Neural cell (in vitro differentiated cells): ENCODE measurements around the gene CDC42SE1. TPM values are rescaled to one million over a fixed set of nuclear protein-coding genes. Genes with fewer than 3 reads are reported as not detected.

Source experiments
- H2AFZ ChIP-seq: fragments of 200-600, 300-800 bp; sonication (generic), shearing (Covaris generic); 2 replicates; pipeline ENCODE4 v1.6.0; 2014; ENCODE audit warnings: low read depth, mild to moderate bottlenecking, antibody characterized with exemption, low read length, moderate library complexity
- H3F3A ChIP-seq: fragments of 200-600 bp; shearing (Covaris generic); 2 replicates; pipeline ENCODE4 v1.6.1; 2016; ENCODE audit warnings: mild to moderate bottlenecking, moderate library complexity, mixed read lengths, antibody characterized with exemption, low read length; ENCODE audit not compliant: insufficient read depth, poor library complexity, severe bottlenecking
- H3K27ac ChIP-seq: fragments of 200-600, 300-800 bp; sonication (generic), shearing (Covaris generic); 2 replicates; pipeline ENCODE4 v1.5.1; 2014; ENCODE audit warnings: mild to moderate bottlenecking, low read length, moderate library complexity
- H3K27me3 ChIP-seq: fragments of 300-800, 200-600 bp; sonication (generic), shearing (Covaris generic); 2 replicates; pipeline ENCODE4 v1.6.0; 2014; ENCODE audit warnings: mild to moderate bottlenecking, low read depth, low read length, moderate library complexity; ENCODE audit not compliant: insufficient read depth
- H3K36me3 ChIP-seq: fragments of 300-800, 200-600 bp; sonication (generic), shearing (Covaris generic); 2 replicates; pipeline ENCODE4 v1.5.1; 2014; ENCODE audit warnings: mild to moderate bottlenecking, antibody characterized with exemption, low read length, moderate library complexity; ENCODE audit not compliant: insufficient read depth
- H3K4me2 ChIP-seq: fragments of 300-800, 200-600 bp; sonication (generic), shearing (Covaris generic); 2 replicates; pipeline ENCODE4 v1.6.0; 2014; ENCODE audit warnings: mild to moderate bottlenecking, low read length
- H3K4me3 ChIP-seq: fragments of 300-800, 200-600 bp; sonication (generic), shearing (Covaris generic); 2 replicates; pipeline ENCODE4 v1.5.1; 2014; ENCODE audit warnings: mild to moderate bottlenecking, low read length, moderate library complexity
- H3K79me2 ChIP-seq: fragments of 200-600 bp; shearing (Covaris generic); replicated peaks from 2 replicates; pipeline ENCODE4 v1.6.0; 2014; ENCODE audit warnings: mild to moderate bottlenecking, low read length, moderate library complexity; ENCODE audit not compliant: insufficient read depth
- H3K9ac ChIP-seq: fragments of 300-800, 200-600 bp; sonication (generic), shearing (Covaris generic); 2 replicates; pipeline ENCODE4 v1.6.1; 2016; ENCODE audit warnings: mild to moderate bottlenecking, low read length, mixed read lengths
- H3K9me2 ChIP-seq: fragments of 200-600 bp; shearing (Covaris generic); 2 replicates; pipeline ENCODE4 v1.6.1; 2016; ENCODE audit warnings: mild to moderate bottlenecking, low read length, mixed read lengths; ENCODE audit not compliant: insufficient read depth
- H3K9me3 ChIP-seq: fragments of 200-600, 300-800 bp; sonication (generic), shearing (Covaris generic); 2 replicates; pipeline ENCODE4 v1.6.1; 2016; ENCODE audit warnings: mild to moderate bottlenecking, mixed run types, low read length, moderate library complexity, mixed read lengths
- H4K20me1 ChIP-seq: fragments of 200-600 bp; shearing (Covaris generic); 2 replicates; pipeline ENCODE4 v1.6.1; 2016; ENCODE audit warnings: mild to moderate bottlenecking, mixed run types; ENCODE audit not compliant: insufficient read depth
- EP300 ChIP-seq: fragments of 450-650 bp; conservative IDR thresholded peaks from 2 replicates; pipeline ENCODE4 v1.6.1; 2014; ENCODE audit warnings: antibody characterized with exemption, mild to moderate bottlenecking, moderate library complexity; ENCODE audit not compliant: poor library complexity, severe bottlenecking
- EZH2 ChIP-seq: fragments of 200-600, 300-800 bp; shearing (Covaris generic), sonication (generic); IDR thresholded peaks from 2 replicates; pipeline ENCODE4 v1.6.1; 2014; ENCODE audit warnings: antibody characterized with exemption, low read length, borderline replicate concordance, mild to moderate bottlenecking; ENCODE audit not compliant: insufficient read depth, poor library complexity, severe bottlenecking
- MXI1 ChIP-seq: fragments of 450-650 bp; conservative IDR thresholded peaks from 2 replicates; pipeline ENCODE4 v1.6.1; 2014; ENCODE audit warnings: antibody characterized with exemption, mild to moderate bottlenecking; ENCODE audit not compliant: poor library complexity, severe bottlenecking
- POLR2AphosphoS5 ChIP-seq: IDR thresholded peaks from 2 replicates; pipeline ENCODE4 v1.6.1; 2012
- RAD21 ChIP-seq: fragments of 450-650 bp; conservative IDR thresholded peaks from 2 replicates; pipeline ENCODE4 v1.6.1; 2014; ENCODE audit warnings: antibody characterized with exemption, mild to moderate bottlenecking, moderate library complexity
- SMC3 ChIP-seq: fragments of 450-650 bp; conservative IDR thresholded peaks from 2 replicates; pipeline ENCODE4 v1.6.1; 2014; ENCODE audit warnings: antibody characterized with exemption, mild to moderate bottlenecking, moderate library complexity; ENCODE audit not compliant: poor library complexity
- TAF1 ChIP-seq: IDR thresholded peaks from 2 replicates; pipeline ENCODE4 v1.6.1; 2012; ENCODE audit warnings: low read depth
- polyA plus RNA-seq: library from polyadenylated mRNA; depleted of rRNA; stranded (reverse); fragments of >200 nt; gene quantifications from 2 replicates; pipeline ENCODE4 v1.2.3, GENCODE V29; 2014
- TF ChIP-seq, protein P1 (sequence below): fragments of 450-650 bp; IDR thresholded peaks from 2 replicates; pipeline ENCODE4 v1.5.1; 2014; ENCODE audit warnings: antibody characterized with exemption, mild to moderate bottlenecking, moderate library complexity; ENCODE audit not compliant: poor library complexity, severe bottlenecking
- TF ChIP-seq, protein P2 (sequence below): IDR thresholded peaks from 2 replicates; pipeline ENCODE4 v1.6.1; 2012; ENCODE audit warnings: borderline replicate concordance

Gene CDC42SE1
- polyA plus RNA-seq, 1 donor from 2014 or later = 102 TPM

DNA sequence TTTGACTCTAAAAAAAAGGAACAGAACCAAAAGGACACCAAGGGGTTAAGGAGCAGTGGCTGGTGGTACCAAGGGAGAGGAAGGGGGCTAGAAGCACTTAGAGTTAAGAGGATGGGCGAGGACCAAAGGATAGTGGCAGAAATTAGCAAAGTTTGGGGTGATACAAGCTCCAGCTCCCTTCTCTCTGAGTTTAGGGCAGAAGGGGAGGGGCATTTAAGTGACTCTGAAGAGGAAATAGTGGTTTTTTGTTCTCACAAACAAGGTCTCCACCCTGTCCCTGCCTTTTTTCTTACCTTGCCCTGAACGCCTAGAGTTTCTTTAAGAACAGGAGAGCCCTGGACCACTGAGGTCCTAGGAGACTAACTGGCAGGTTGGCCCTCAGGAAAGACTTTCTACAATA lies 3.3 kb downstream of the CDC42SE1 start:
- Histone ChIP-seq H3K9me3 (no peaks in the 10 kb centered on the region), H3K27me3 (no peaks in the 10 kb centered on the region), H3K4me3 (no peak overlapping the region), H3K9ac (no peak overlapping the region), H3K36me3 (peaks cover 4% of the 10 kb centered on the region), H3F3A (peaks cover 6% of the 10 kb centered on the region), H4K20me1 (no peaks in the 10 kb centered on the region), H3K9me2 (no peaks in the 10 kb centered on the region), H3K27ac (no peak overlapping the region), H3K4me2 (no peak overlapping the region), H2AFZ (no peak overlapping the region), H3K79me2 (peaks cover 42% of the 10 kb centered on the region)
- no peak for TF ChIP-seq POLR2AphosphoS5
- TF ChIP-seq EZH2 = no peak
- TF ChIP-seq, protein P1, sequence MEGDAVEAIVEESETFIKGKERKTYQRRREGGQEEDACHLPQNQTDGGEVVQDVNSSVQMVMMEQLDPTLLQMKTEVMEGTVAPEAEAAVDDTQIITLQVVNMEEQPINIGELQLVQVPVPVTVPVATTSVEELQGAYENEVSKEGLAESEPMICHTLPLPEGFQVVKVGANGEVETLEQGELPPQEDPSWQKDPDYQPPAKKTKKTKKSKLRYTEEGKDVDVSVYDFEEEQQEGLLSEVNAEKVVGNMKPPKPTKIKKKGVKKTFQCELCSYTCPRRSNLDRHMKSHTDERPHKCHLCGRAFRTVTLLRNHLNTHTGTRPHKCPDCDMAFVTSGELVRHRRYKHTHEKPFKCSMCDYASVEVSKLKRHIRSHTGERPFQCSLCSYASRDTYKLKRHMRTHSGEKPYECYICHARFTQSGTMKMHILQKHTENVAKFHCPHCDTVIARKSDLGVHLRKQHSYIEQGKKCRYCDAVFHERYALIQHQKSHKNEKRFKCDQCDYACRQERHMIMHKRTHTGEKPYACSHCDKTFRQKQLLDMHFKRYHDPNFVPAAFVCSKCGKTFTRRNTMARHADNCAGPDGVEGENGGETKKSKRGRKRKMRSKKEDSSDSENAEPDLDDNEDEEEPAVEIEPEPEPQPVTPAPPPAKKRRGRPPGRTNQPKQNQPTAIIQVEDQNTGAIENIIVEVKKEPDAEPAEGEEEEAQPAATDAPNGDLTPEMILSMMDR = no peak
- TF ChIP-seq, protein P2, sequence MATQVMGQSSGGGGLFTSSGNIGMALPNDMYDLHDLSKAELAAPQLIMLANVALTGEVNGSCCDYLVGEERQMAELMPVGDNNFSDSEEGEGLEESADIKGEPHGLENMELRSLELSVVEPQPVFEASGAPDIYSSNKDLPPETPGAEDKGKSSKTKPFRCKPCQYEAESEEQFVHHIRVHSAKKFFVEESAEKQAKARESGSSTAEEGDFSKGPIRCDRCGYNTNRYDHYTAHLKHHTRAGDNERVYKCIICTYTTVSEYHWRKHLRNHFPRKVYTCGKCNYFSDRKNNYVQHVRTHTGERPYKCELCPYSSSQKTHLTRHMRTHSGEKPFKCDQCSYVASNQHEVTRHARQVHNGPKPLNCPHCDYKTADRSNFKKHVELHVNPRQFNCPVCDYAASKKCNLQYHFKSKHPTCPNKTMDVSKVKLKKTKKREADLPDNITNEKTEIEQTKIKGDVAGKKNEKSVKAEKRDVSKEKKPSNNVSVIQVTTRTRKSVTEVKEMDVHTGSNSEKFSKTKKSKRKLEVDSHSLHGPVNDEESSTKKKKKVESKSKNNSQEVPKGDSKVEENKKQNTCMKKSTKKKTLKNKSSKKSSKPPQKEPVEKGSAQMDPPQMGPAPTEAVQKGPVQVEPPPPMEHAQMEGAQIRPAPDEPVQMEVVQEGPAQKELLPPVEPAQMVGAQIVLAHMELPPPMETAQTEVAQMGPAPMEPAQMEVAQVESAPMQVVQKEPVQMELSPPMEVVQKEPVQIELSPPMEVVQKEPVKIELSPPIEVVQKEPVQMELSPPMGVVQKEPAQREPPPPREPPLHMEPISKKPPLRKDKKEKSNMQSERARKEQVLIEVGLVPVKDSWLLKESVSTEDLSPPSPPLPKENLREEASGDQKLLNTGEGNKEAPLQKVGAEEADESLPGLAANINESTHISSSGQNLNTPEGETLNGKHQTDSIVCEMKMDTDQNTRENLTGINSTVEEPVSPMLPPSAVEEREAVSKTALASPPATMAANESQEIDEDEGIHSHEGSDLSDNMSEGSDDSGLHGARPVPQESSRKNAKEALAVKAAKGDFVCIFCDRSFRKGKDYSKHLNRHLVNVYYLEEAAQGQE = no peak
- no peak for TF ChIP-seq SMC3
- no peak for TF ChIP-seq EP300
- TF ChIP-seq MXI1 = no peak
- TF ChIP-seq RAD21 = no peak
- TF ChIP-seq TAF1 = no peak

- Histone ChIP-seq H3K4me2 (no peak overlapping the region), H3F3A (peaks cover 1% of the 10 kb centered on the region), H3K36me3 (peaks cover 4% of the 10 kb centered on the region), H3K9ac (no peak overlapping the region), H3K27ac (no peak overlapping the region), H3K9me2 (no peaks in the 10 kb centered on the region), H3K79me2 (peaks cover 36% of the 10 kb centered on the region), H3K9me3 (no peaks in the 10 kb centered on the region), H3K27me3 (no peaks in the 10 kb centered on the region), H4K20me1 (no peaks in the 10 kb centered on the region), H2AFZ (no peak overlapping the region), H3K4me3 (no peak overlapping the region)
- no peak for TF ChIP-seq SMC3
- TF ChIP-seq POLR2AphosphoS5 = no peak
- TF ChIP-seq RAD21 = no peak
- TF ChIP-seq, protein P2 = no peak
- TF ChIP-seq, protein P1 = no peak
- no peak for TF ChIP-seq TAF1
- TF ChIP-seq EZH2 = no peak
- TF ChIP-seq EP300 = no peak
- no peak for TF ChIP-seq MXI1
These were observed 3.8 kb downstream of the CDC42SE1 start for GRCh38 chr1:151055581-151055980.
